Measurements from ENCODE around the gene ARSI. TPM values are rescaled to one million over a fixed set of nuclear protein-coding genes. Genes with fewer than 3 reads are reported as not detected.

ARSI gene
- total RNA-seq, 6 donors from 2014 or later: 0.78 to 6.3 (median 2.8) TPM

DNA sequence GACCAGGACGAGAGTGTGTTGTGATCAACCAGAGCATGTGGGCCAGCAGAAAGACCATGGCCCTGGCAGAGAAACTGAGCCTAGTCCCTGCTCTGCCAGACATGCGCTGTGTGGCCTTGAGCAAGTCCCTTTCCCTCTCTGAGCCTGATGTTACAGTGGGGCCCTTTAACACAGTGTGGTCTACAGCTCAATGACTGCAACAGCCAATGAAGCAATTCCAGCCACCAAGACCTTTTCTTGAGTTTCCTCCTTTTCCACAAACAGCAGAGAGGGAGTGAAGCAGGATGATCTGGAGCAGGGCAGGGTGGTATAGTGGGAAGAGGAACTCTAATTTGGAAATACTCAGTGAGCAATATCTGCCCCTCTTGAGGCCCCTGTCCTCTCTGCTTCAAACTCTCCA is 25.8 kb upstream of the ARSI start:
- TF ChIP-seq POLR2A (IDR thresholded peaks at IDR 0.05) (no peak), POLR2AphosphoS5 (IDR thresholded peaks at IDR 0.05) (no peak), EP300 (IDR thresholded peaks at IDR 0.05) (no peak)
- TF ChIP-seq, protein P1, sequence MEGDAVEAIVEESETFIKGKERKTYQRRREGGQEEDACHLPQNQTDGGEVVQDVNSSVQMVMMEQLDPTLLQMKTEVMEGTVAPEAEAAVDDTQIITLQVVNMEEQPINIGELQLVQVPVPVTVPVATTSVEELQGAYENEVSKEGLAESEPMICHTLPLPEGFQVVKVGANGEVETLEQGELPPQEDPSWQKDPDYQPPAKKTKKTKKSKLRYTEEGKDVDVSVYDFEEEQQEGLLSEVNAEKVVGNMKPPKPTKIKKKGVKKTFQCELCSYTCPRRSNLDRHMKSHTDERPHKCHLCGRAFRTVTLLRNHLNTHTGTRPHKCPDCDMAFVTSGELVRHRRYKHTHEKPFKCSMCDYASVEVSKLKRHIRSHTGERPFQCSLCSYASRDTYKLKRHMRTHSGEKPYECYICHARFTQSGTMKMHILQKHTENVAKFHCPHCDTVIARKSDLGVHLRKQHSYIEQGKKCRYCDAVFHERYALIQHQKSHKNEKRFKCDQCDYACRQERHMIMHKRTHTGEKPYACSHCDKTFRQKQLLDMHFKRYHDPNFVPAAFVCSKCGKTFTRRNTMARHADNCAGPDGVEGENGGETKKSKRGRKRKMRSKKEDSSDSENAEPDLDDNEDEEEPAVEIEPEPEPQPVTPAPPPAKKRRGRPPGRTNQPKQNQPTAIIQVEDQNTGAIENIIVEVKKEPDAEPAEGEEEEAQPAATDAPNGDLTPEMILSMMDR (IDR thresholded peaks at IDR 0.05): no peak
- peak in 1 of 2 donors; percentile 24 for ATAC-seq (ENCODE audit: low FRiP score in 2 of 2)
- H3K9me3 ChIP-seq: no peaks in the 10 kb centered on the region
- no peaks in the 10 kb centered on the region for H3K4me1 ChIP-seq
- no peaks in the 10 kb centered on the region for H3K27me3 ChIP-seq
- DNase-seq: no peak
- no peaks in the 10 kb centered on the region for H3K36me3 ChIP-seq
- WGBS, 2 donors: 80 to 100% methylated on average over 1 to 2 of the region's 2 CpGs
- H3K4me3 ChIP-seq: no peak overlapping the region
- no peak overlapping the region for H3K27ac ChIP-seq

DNA sequence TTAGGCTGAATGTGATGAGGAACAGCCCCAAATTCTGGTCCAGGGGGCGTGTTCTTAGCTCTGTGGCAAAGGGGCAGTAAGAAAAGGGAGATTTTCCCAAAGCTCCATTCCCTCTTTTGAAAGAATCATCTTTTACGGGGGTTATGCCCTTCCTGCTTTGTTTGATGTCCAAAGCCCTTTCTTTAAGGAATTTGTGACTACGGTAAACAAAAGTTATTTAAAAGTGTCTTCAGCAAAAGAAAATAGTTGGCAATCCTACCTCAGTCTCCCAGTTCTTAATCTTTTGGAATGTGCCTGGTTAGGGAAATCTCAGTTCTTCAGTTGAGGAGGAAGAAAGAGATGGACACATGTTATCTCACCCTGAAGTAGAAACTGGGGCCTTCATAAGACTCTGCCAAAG is 24.4 kb upstream of the ARSI start:
- H3K27me3 ChIP-seq: no peaks in the 10 kb centered on the region
- no peak for ATAC-seq (ENCODE audit: low FRiP score in 2 of 2)
- H3K27ac ChIP-seq: no peak overlapping the region
- 67 to 78% methylated on average over 3 of the region's 3 CpGs for WGBS, 2 donors
- no peaks in the 10 kb centered on the region for H3K9me3 ChIP-seq
- TF ChIP-seq, protein P1 (IDR thresholded peaks at IDR 0.05): no peak
- no peak for TF ChIP-seq EP300 (IDR thresholded peaks at IDR 0.05)
- no peak for TF ChIP-seq POLR2A (IDR thresholded peaks at IDR 0.05)
- no peak for TF ChIP-seq POLR2AphosphoS5 (IDR thresholded peaks at IDR 0.05)
- no peak for DNase-seq
- no peaks in the 10 kb centered on the region for H3K4me1 ChIP-seq
- H3K36me3 ChIP-seq: no peaks in the 10 kb centered on the region
- H3K4me3 ChIP-seq: no peak overlapping the region

DNA sequence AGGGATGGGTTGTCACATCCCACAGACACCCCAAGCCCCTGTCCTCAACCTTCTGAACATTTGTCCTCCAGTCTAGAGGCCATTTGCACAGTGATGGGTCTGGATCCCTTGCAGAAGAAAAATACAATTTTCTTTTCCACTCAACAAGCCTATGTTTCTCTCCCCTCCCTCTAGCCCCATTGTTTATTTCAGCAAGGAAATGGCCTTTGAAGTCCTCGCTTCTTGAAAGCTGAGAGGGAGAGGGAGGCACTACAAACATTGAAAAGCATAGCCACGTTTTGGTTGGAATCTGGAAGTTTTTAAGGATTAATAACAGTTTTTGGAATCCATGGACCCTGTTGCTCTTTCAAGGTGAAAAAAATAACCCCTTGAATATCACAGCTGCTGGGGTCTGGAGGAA is 24.0 kb upstream of the ARSI start:
- TF ChIP-seq, protein P1 (IDR thresholded peaks at IDR 0.05): no peak
- no peak for TF ChIP-seq POLR2A (IDR thresholded peaks at IDR 0.05)
- TF ChIP-seq EP300 (IDR thresholded peaks at IDR 0.05): no peak
- TF ChIP-seq POLR2AphosphoS5 (IDR thresholded peaks at IDR 0.05): no peak

DNA sequence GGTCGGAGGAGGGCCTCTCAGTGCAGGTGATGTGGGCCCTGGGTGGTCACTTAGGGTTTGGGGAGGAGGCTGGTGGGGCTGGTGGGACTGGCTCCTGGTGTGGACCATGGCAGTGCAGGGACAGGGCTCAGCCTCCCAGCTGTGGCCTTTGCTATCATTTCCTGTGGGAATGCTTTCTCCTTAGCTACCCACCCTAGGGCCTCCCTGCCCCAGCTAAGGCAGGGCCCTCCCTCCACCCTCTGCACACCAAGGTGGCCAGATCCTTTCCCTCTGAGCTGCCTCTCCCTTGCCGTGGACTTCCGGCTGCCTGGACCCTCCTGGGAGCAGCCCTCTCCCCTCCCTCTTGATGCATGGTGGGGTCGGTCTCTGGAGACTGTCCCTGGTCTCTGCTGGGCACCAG is 22.7 kb upstream of the ARSI start:
- ATAC-seq (ENCODE audit: low FRiP score in 2 of 2) (no peak), DNase-seq (no peak)
- H3K9me3 ChIP-seq: no peaks in the 10 kb centered on the region
- no peaks in the 10 kb centered on the region for H3K36me3 ChIP-seq
- no peak overlapping the region for H3K27ac ChIP-seq
- H3K27me3 ChIP-seq: no peaks in the 10 kb centered on the region
- H3K4me3 ChIP-seq: no peak overlapping the region
- WGBS, 2 donors: 84 to 94% methylated on average over 4 of the region's 4 CpGs
- TF ChIP-seq EP300 (IDR thresholded peaks at IDR 0.05) (no peak), POLR2A (IDR thresholded peaks at IDR 0.05) (no peak), POLR2AphosphoS5 (IDR thresholded peaks at IDR 0.05) (no peak)
- TF ChIP-seq, protein P1 (IDR thresholded peaks at IDR 0.05): no peak
- no peaks in the 10 kb centered on the region for H3K4me1 ChIP-seq

More for the DNA sequence above, 24.0 kb upstream of the ARSI start:
- H3K4me3 ChIP-seq: no peak overlapping the region
- H3K9me3 ChIP-seq: no peaks in the 10 kb centered on the region
- WGBS, 2 donors: 34 to 51% methylated on average over 2 of the region's 2 CpGs
- ATAC-seq (ENCODE audit: low FRiP score in 2 of 2) (no peak), DNase-seq (no peak)
- H3K4me1 ChIP-seq: no peaks in the 10 kb centered on the region
- no peaks in the 10 kb centered on the region for H3K36me3 ChIP-seq
- no peak overlapping the region for H3K27ac ChIP-seq
- H3K27me3 ChIP-seq: no peaks in the 10 kb centered on the region

DNA sequence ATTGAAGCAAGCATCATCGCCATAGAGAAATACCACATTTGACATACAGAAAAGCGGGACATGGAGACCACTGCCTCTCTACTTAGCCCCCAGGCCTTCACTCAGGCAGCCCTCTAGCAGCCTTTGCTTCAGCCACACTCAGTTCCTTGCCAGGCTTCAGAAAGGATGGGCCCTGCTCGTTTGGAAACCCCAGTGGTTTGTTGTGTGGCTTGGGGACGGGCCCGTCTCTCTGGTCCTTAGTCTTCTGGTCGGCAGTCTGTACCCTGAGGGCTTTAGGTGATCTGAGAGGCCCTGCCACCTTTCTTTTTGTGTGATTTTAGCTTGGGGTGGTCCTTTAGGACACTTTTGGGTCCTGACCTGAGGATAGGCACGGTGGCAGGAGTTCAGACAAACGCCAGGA is 21.1 kb upstream of the ARSI start:
- Histone ChIP-seq H3K27ac (no peak overlapping the region), H3K9me3 (no peaks in the 10 kb centered on the region), H3K36me3 (no peaks in the 10 kb centered on the region), H3K4me1 (peaks cover 0 to 7% (median 0%) of the 10 kb centered on the region in 4 donors), H3K4me3 (no peak overlapping the region), H3K27me3 (no peaks in the 10 kb centered on the region)
- 70 to 72% methylated on average over 8 of the region's 8 CpGs for WGBS, 2 donors
- no peak for ATAC-seq (ENCODE audit: low FRiP score in 2 of 2)
- TF ChIP-seq POLR2AphosphoS5 (IDR thresholded peaks at IDR 0.05) (no peak), POLR2A (IDR thresholded peaks at IDR 0.05) (no peak), EP300 (IDR thresholded peaks at IDR 0.05) (no peak)
- TF ChIP-seq, protein P1 (IDR thresholded peaks at IDR 0.05): no peak
- no peak for DNase-seq

All from upper lobe of left lung (tissue), 6 donors.